ENCODE results near the gene ERV3-1. TPM values are rescaled to one million over a fixed set of nuclear protein-coding genes. Genes with fewer than 3 reads are reported as not detected.

The ERV3-1 gene
- total and polyA plus RNA-seq, 2 donors (not counting 1 experiment from before 2014, with no cell fraction given), result 13.7 to 30.7 TPM

- H3K9me3 ChIP-seq (ENCODE audit: control extremely low read depth in 1 of 3, control insufficient read depth in 2 of 3, insufficient read depth in 1 of 3, low read length in 2 of 3), result peaks cover 5 to 81% (median 34%) of the 10 kb centered on the region in 3 donors
- ATAC-seq (ENCODE audit: low read depth), result no peak
These were observed 27.8 kb downstream of the ERV3-1 start for GRCh38 chr7:64978497-64979203.

GRCh38 chr7:64965594-64965993 is 40.9 kb downstream of the ERV3-1 start:
- H3K27me3 ChIP-seq (replicated peaks in 1 of 4; ENCODE audit: control extremely low read depth in 1 of 4, control insufficient read depth in 3 of 4, insufficient read depth in 4 of 4, low read length in 3 of 4), result no peaks in the 10 kb centered on the region
- H3K36me3 ChIP-seq (replicated peaks in 1 of 2; ENCODE audit: control extremely low read depth in 1 of 2, control insufficient read depth in 1 of 2, extremely low read depth in 1 of 2, insufficient read depth in 2 of 2, low read length in 1 of 2), result no peaks in the 10 kb centered on the region
- H3K79me2 ChIP-seq (ENCODE audit: control insufficient read depth, insufficient read depth, low read length), result no peaks in the 10 kb centered on the region
- H3K4me1 ChIP-seq (ENCODE audit: control insufficient read depth in 2 of 2, insufficient read depth in 2 of 2, low read length in 2 of 2), result no peaks in the 10 kb centered on the region
- no peak for TF ChIP-seq EZH2 (IDR thresholded peaks at IDR 0.05; ENCODE audit: borderline replicate concordance, insufficient read depth, low read depth, low read length, poor library complexity, severe bottlenecking)
- no peak for TF ChIP-seq CTCF (IDR thresholded peaks at IDR 0.05)
- Mint-ChIP-seq H3K27me3 (no peaks in the 10 kb centered on the region), H3K4me3 (no peak overlapping the region), H3K9me3 (ENCODE audit: insufficient read depth) (peaks cover 8% of the 10 kb centered on the region), H3K4me1 (no peaks in the 10 kb centered on the region), H3K27ac (no peak overlapping the region)
- no peak overlapping the region for H3K9ac ChIP-seq (ENCODE audit: low read length)
- H3K27ac ChIP-seq (ENCODE audit: low read length in 2 of 2), result no peak overlapping the region
- H3K4me2 ChIP-seq (replicated peaks; ENCODE audit: low read depth, low read length, poor library complexity, severe bottlenecking), result no peak overlapping the region
- ATAC-seq (ENCODE audit: low read depth), result no peak
- no peak overlapping the region for H2AFZ ChIP-seq (ENCODE audit: insufficient read depth, low read depth, low read length, poor library complexity, severe bottlenecking)
- H4K20me1 ChIP-seq (ENCODE audit: control insufficient read depth, insufficient read depth, low read length, poor library complexity, severe bottlenecking), result no peaks in the 10 kb centered on the region
- H3K9me3 ChIP-seq (ENCODE audit: control extremely low read depth in 1 of 3, control insufficient read depth in 2 of 3, insufficient read depth in 1 of 3, low read length in 2 of 3), result peaks cover 1 to 31% (median 13%) of the 10 kb centered on the region in 3 donors
- intact Hi-C loops (cut with micrococcal nuclease), result no loop called here
- no peak overlapping the region for H3K4me3 ChIP-seq (ENCODE audit: control extremely low read depth in 1 of 5, extremely low read depth in 1 of 5, insufficient read depth in 1 of 5, low read depth in 2 of 5, low read length in 4 of 5)
- DNase-seq, result no peak
- POLR2A ChIA-PET, result no interaction called here
- CTCF ChIA-PET, result no interaction called here

More at GRCh38 chr7:64978497-64979203, 27.8 kb downstream of the ERV3-1 start:
- Mint-ChIP-seq H3K27me3 (no peaks in the 10 kb centered on the region), H3K4me1 (peaks cover 3% of the 10 kb centered on the region), H3K9me3 (ENCODE audit: insufficient read depth) (peaks cover 32% of the 10 kb centered on the region), H3K27ac (no peak overlapping the region), H3K4me3 (no peak overlapping the region)
- H3K27me3 ChIP-seq (replicated peaks in 1 of 4; ENCODE audit: control extremely low read depth in 1 of 4, control insufficient read depth in 3 of 4, insufficient read depth in 4 of 4, low read length in 3 of 4), result no peaks in the 10 kb centered on the region
- peaks cover 12 to 27% of the 10 kb centered on the region in 2 experiments for H3K36me3 ChIP-seq (replicated peaks in 1 of 2; ENCODE audit: control extremely low read depth in 1 of 2, control insufficient read depth in 1 of 2, extremely low read depth in 1 of 2, insufficient read depth in 2 of 2, low read length in 1 of 2)
- DNase-seq, result no peak
- WGBS (ENCODE audit: insufficient coverage), result no CpG with 5 or more reads among the region's 5 CpGs
- H3K27ac ChIP-seq (ENCODE audit: low read length in 2 of 2), result no peak overlapping the region
- peak overlapping the region; percentile 2 for H3K9ac ChIP-seq (ENCODE audit: low read length)
- no peaks in the 10 kb centered on the region for H4K20me1 ChIP-seq (ENCODE audit: control insufficient read depth, insufficient read depth, low read length, poor library complexity, severe bottlenecking)
- no peak for TF ChIP-seq CTCF (IDR thresholded peaks at IDR 0.05)
- no peak overlapping the region for H2AFZ ChIP-seq (ENCODE audit: insufficient read depth, low read depth, low read length, poor library complexity, severe bottlenecking)
- H3K4me3 ChIP-seq (ENCODE audit: control extremely low read depth in 1 of 5, extremely low read depth in 1 of 5, insufficient read depth in 1 of 5, low read depth in 2 of 5, low read length in 4 of 5), result peak overlapping the region in 1 of 5 experiments; percentile 4
- no peak overlapping the region for H3K4me2 ChIP-seq (replicated peaks; ENCODE audit: low read depth, low read length, poor library complexity, severe bottlenecking)
- CTCF ChIA-PET, result no interaction called here
- no peaks in the 10 kb centered on the region for H3K4me1 ChIP-seq (ENCODE audit: control insufficient read depth in 2 of 2, insufficient read depth in 2 of 2, low read length in 2 of 2)
- intact Hi-C loops (cut with micrococcal nuclease), result no loop called here
- H3K79me2 ChIP-seq (ENCODE audit: control insufficient read depth, insufficient read depth, low read length), result no peaks in the 10 kb centered on the region
- POLR2A ChIA-PET, result no interaction called here
